Mammary epithelial cell (primary cell): ENCODE data around the gene RNF113B.

Source experiments
- EZH2 ChIP-seq: IDR thresholded peaks from 2 replicates; pipeline ENCODE4 v1.6.1; 2012; ENCODE audit warnings: low read length, inconsistent platforms, borderline replicate concordance
- TF ChIP-seq, protein P1 (sequence below), 2 donors: IDR thresholded peaks in 1 of 2; conservative IDR thresholded peaks in 1 of 2; 2 replicates each; pipeline ENCODE4 v1.5.1; 2011 to 2012; ENCODE audit warnings: inconsistent platforms in 2 of 2, low read length in 2 of 2, mild to moderate bottlenecking in 2 of 2, control low read depth in 1 of 2, low read depth in 1 of 2; ENCODE audit not compliant: insufficient read depth in 1 of 2; ENCODE audit errors: extremely low read depth in 1 of 2

- TF ChIP-seq, protein P1, sequence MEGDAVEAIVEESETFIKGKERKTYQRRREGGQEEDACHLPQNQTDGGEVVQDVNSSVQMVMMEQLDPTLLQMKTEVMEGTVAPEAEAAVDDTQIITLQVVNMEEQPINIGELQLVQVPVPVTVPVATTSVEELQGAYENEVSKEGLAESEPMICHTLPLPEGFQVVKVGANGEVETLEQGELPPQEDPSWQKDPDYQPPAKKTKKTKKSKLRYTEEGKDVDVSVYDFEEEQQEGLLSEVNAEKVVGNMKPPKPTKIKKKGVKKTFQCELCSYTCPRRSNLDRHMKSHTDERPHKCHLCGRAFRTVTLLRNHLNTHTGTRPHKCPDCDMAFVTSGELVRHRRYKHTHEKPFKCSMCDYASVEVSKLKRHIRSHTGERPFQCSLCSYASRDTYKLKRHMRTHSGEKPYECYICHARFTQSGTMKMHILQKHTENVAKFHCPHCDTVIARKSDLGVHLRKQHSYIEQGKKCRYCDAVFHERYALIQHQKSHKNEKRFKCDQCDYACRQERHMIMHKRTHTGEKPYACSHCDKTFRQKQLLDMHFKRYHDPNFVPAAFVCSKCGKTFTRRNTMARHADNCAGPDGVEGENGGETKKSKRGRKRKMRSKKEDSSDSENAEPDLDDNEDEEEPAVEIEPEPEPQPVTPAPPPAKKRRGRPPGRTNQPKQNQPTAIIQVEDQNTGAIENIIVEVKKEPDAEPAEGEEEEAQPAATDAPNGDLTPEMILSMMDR (conservative IDR thresholded peaks at IDR 0.05 in 1 of 2, IDR thresholded peaks at IDR 0.05 in 1 of 2; ENCODE audit: extremely low read depth in 1 of 2, insufficient read depth in 1 of 2, low read depth in 1 of 2, low read length in 2 of 2) = no peak
- TF ChIP-seq EZH2 = no peak
These were observed 21.5 kb downstream of the RNF113B start for GRCh38 chr13:98155475-98156109.
